ENCODE data around the gene C20orf204. TPM values are rescaled to one million over a fixed set of nuclear protein-coding genes. Genes with fewer than 3 reads are reported as not detected.

The C20orf204 gene
- total and polyA plus RNA-seq, 2 donors (not counting 3 experiments of a cell fraction or from before 2014, with no cell fraction given) = 2.8 to 5.8 TPM

DNA sequence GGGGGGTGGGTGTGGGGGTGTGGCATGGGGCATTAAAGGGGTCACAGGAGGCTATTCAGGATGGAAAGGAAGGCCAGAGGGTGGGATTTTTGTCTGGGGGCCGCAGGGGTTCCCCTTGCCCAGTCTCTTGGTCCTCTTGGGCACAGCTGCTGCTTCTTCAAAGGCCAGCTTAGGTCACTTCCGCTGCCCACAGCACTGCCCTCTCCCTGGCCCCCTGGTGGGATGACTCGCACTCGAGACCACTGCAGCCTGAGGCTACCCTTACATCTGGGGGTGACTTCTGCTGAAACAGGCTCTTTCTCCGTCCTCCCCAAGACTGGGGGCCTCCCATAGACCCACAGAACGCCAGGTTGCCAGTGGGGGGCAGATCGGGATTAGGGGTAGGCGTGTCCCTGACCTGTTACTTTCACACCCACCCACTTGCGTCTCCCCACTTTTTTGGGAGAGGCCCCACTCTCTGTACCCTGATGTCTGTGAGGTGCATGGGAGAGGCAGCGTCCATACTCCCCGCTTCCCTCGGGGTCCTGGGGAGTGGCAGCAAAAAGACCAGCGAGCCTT, 46.9 kb downstream of the C20orf204 start:
- no peaks in the 10 kb centered on the region for H3K9me1 ChIP-seq (replicated peaks; ENCODE audit: control insufficient read depth, extremely low read depth, insufficient read depth, low read length)
- peaks cover 20% of the 10 kb centered on the region for H3K4me1 ChIP-seq (ENCODE audit: control insufficient read depth, extremely low read depth, insufficient read depth, low read length)
- no peaks in the 10 kb centered on the region for H4K20me1 ChIP-seq (replicated peaks; ENCODE audit: control insufficient read depth, extremely low read depth, insufficient read depth, low read length)
- no peak overlapping the region for H3K4me3 ChIP-seq (replicated peaks in 1 of 3; ENCODE audit: insufficient read depth in 1 of 3, low read depth in 1 of 3, low read length in 3 of 3)
- no peaks in the 10 kb centered on the region for H3K9me3 ChIP-seq (replicated peaks; ENCODE audit: control insufficient read depth, insufficient read depth, low read length)
- H3K27ac ChIP-seq (ENCODE audit: insufficient read depth, low read depth, low read length) = no peak overlapping the region
- no peaks in the 10 kb centered on the region for H3K36me3 ChIP-seq (ENCODE audit: control insufficient read depth in 2 of 2, extremely low read depth in 1 of 2, insufficient read depth in 2 of 2, low read length in 2 of 2)
- H3K4me2 ChIP-seq (ENCODE audit: insufficient read depth, low read length) = peak overlapping the region; percentile 34
- no TSS peak for BruUV-seq (replicated peaks)
- H3K9ac ChIP-seq (replicated peaks; ENCODE audit: extremely low read depth, insufficient read depth, low read length) = no peak overlapping the region
- peaks cover 23 to 32% of the 10 kb centered on the region in 2 experiments for H3K27me3 ChIP-seq (ENCODE audit: control insufficient read depth in 2 of 2, insufficient read depth in 2 of 2, low read length in 2 of 2)
- H3K79me2 ChIP-seq (ENCODE audit: control insufficient read depth, insufficient read depth, low read length) = peaks cover 5% of the 10 kb centered on the region
- TF ChIP-seq MYC (IDR thresholded peaks at IDR 0.05; ENCODE audit: low read depth, low read length) = no peak
- TF ChIP-seq, protein P1, sequence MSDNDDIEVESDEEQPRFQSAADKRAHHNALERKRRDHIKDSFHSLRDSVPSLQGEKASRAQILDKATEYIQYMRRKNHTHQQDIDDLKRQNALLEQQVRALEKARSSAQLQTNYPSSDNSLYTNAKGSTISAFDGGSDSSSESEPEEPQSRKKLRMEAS (IDR thresholded peaks at IDR 0.05; ENCODE audit: insufficient read depth, insufficient read length) = no peak
- TF ChIP-seq EZH2 (IDR thresholded peaks at IDR 0.05; ENCODE audit: borderline replicate concordance, low read depth, low read length, severe bottlenecking) = no peak
- no peak for TF ChIP-seq JUN (IDR thresholded peaks at IDR 0.05; ENCODE audit: borderline replicate concordance, insufficient read depth, insufficient read length, low read depth)
- TF ChIP-seq, protein P2, sequence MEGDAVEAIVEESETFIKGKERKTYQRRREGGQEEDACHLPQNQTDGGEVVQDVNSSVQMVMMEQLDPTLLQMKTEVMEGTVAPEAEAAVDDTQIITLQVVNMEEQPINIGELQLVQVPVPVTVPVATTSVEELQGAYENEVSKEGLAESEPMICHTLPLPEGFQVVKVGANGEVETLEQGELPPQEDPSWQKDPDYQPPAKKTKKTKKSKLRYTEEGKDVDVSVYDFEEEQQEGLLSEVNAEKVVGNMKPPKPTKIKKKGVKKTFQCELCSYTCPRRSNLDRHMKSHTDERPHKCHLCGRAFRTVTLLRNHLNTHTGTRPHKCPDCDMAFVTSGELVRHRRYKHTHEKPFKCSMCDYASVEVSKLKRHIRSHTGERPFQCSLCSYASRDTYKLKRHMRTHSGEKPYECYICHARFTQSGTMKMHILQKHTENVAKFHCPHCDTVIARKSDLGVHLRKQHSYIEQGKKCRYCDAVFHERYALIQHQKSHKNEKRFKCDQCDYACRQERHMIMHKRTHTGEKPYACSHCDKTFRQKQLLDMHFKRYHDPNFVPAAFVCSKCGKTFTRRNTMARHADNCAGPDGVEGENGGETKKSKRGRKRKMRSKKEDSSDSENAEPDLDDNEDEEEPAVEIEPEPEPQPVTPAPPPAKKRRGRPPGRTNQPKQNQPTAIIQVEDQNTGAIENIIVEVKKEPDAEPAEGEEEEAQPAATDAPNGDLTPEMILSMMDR (IDR thresholded peaks at IDR 0.05; ENCODE audit: extremely low read depth in 1 of 2, insufficient read depth in 1 of 2, low read depth in 1 of 2, low read length in 2 of 2) = no peak
- no peak for TF ChIP-seq POLR2AphosphoS5 (IDR thresholded peaks at IDR 0.05; ENCODE audit: insufficient read depth, low read depth, low read length)
- TF ChIP-seq FOS (IDR thresholded peaks at IDR 0.05; ENCODE audit: borderline replicate concordance, insufficient read depth, low read length) = no peak
- no peak for TF ChIP-seq POLR2A (IDR thresholded peaks at IDR 0.05; ENCODE audit: low read depth, low read length)
- no peak for TF ChIP-seq GATA2 (IDR thresholded peaks at IDR 0.05; ENCODE audit: insufficient read depth, insufficient read length, low read depth, low read length)
- FAIRE-seq (no peak), DNase-seq (ENCODE audit: low read depth, low spot score) (no peak)
- CTCF ChIA-PET = interaction anchor here (0.9 to 2.8 kb wide), 19 partner anchors 10 to 189 kb away, joined by 3 to 66 read pairs (median 5); partner anchors contain the start of genes NPBWR2, PRPF6, SAMD10 and TCEA2
- dilution Hi-C loops (cut with MboI; ENCODE audit: extremely low pct_ligation_motif_present, low sequenced_read_pairs) (no loop called here), intact Hi-C loops (cut with micrococcal nuclease) (loop anchor here (1.0 kb wide), 2 partner anchors 19 to 37 kb away; no protein-coding TSS in a partner anchor)
- POLR2A ChIA-PET = interaction anchor here (1.0 kb wide), 1 partner anchor 44 kb away, joined by 3 read pairs; no protein-coding TSS in a partner anchor
- peak overlapping the region; percentile 46 for H2AFZ ChIP-seq (ENCODE audit: low read depth, low read length)

Measured in endothelial cell of umbilical vein (primary cell).